IPS-20b (cell line): ENCODE data around the gene OSTN.

Experiments used
- H3K27ac ChIP-seq: one replicate; pipeline ENCODE4 v1.5.1; 2013; ENCODE audit warnings: low read length
- H3K27me3 ChIP-seq: 2 replicates; pipeline ENCODE4 v1.6.1; 2013; ENCODE audit warnings: mild to moderate bottlenecking, low read length, inconsistent platforms; ENCODE audit not compliant: insufficient read depth
- H3K36me3 ChIP-seq: 2 replicates; pipeline ENCODE4 v1.6.1; 2013; ENCODE audit warnings: low read depth, mild to moderate bottlenecking, inconsistent platforms, low read length, moderate library complexity; ENCODE audit not compliant: insufficient read depth
- H3K4me1 ChIP-seq: 2 replicates; pipeline ENCODE4 v1.6.1; 2013; ENCODE audit warnings: mild to moderate bottlenecking, control low read depth, inconsistent platforms, low read length, moderate library complexity; ENCODE audit not compliant: insufficient read depth
- H3K4me3 ChIP-seq: 2 replicates; pipeline ENCODE4 v1.5.1; 2013; ENCODE audit warnings: mild to moderate bottlenecking, low read length, inconsistent platforms
- H3K9ac ChIP-seq: 2 replicates; pipeline ENCODE4 v1.6.1; 2013; ENCODE audit warnings: low read depth, mild to moderate bottlenecking, inconsistent platforms, low read length, moderate library complexity
- H3K9me3 ChIP-seq: 2 replicates; pipeline ENCODE4 v1.6.1; 2013; ENCODE audit warnings: mild to moderate bottlenecking, low read depth, low read length, inconsistent platforms; ENCODE audit not compliant: insufficient read depth

Gene OSTN

GRCh38 chr3:191298846-191299245 is 99.8 kb downstream of the OSTN start:
- Histone ChIP-seq H3K9ac (no peak overlapping the region), H3K36me3 (no peaks in the 10 kb centered on the region), H3K4me1 (peaks cover 6% of the 10 kb centered on the region; the same call in 1 of the 2 replicates), H3K27me3 (no peaks in the 10 kb centered on the region), H3K9me3 (no peaks in the 10 kb centered on the region), H3K27ac (no peak overlapping the region), H3K4me3 (no peak overlapping the region)

DNA sequence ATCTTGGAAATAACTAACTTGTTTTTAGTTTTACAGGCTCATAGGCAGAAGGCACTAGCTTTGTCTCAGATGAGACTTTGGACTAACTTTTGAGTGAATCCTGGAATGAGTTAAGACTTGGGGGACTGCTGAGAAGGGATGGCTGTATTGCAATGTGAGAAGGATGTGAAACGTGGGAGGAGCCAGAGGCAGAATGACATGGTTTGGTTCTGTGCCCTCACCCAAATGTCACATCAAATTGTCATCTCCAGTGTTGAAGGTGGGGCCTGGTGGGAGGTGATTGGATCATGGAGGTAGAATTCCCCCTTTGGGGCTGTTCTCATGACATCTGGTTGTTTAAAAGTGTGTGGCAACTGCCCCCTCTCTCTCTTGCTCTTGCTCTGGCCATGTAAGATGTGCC is 101.4 kb downstream of the OSTN start:
- Histone ChIP-seq H3K4me1 (peaks cover 6% of the 10 kb centered on the region; the same call in 1 of the 2 replicates), H3K9me3 (no peaks in the 10 kb centered on the region), H3K27ac (no peak overlapping the region), H3K36me3 (no peaks in the 10 kb centered on the region), H3K27me3 (no peaks in the 10 kb centered on the region), H3K4me3 (no peak overlapping the region), H3K9ac (no peak overlapping the region)

GRCh38 chr3:191301017-191301416 is 102.0 kb downstream of the OSTN start:
- no peaks in the 10 kb centered on the region for H3K9me3 ChIP-seq
- H3K36me3 ChIP-seq = no peaks in the 10 kb centered on the region
- peaks cover 6% of the 10 kb centered on the region; the same call in 1 of the 2 replicates for H3K4me1 ChIP-seq
- no peak overlapping the region for H3K27ac ChIP-seq
- H3K9ac ChIP-seq = no peak overlapping the region
- no peaks in the 10 kb centered on the region for H3K27me3 ChIP-seq
- no peak overlapping the region for H3K4me3 ChIP-seq

DNA sequence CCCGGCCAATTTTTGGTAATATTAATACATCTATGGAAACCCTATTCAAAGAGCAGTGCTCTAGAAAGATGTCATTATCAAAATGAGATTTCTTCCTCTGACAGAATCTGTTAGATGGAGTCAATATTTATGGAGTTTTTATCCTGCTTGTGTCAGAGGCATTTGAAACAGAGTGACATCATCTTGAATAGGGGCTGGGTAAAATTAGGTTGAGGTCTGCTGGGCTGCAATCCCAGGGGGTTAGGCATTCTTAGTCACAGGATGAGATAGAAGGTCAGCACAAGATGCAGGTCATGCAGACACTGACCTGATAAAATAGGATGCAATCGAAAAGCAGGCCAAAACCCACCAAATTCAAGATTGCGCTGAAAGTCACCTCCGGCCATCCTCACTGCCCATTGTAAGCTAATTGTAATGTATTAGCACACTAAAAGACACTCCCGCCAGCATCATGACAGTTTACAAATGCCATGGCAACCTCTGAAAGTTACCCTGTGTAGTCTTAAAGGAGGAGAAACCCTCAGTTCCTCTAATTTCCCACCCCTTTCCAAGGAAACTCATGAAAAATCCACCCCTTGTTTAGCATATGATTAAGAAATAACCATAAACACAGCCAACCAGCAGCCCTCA is 102.9 kb downstream of the OSTN start:
- H3K4me1 ChIP-seq = peaks cover 6% of the 10 kb centered on the region; the same call in 1 of the 2 replicates
- no peaks in the 10 kb centered on the region for H3K27me3 ChIP-seq
- H3K27ac ChIP-seq = no peak overlapping the region
- H3K36me3 ChIP-seq = no peaks in the 10 kb centered on the region
- no peak overlapping the region; the same call in 1 of the 2 replicates for H3K9ac ChIP-seq
- H3K9me3 ChIP-seq = no peaks in the 10 kb centered on the region
- H3K4me3 ChIP-seq = no peak overlapping the region

- Histone ChIP-seq H3K27me3 (no peaks in the 10 kb centered on the region), H3K9me3 (no peaks in the 10 kb centered on the region), H3K9ac (no peak overlapping the region; the same call in 1 of the 2 replicates), H3K4me3 (no peak overlapping the region), H3K27ac (no peak overlapping the region), H3K4me1 (peaks cover 6% of the 10 kb centered on the region; the same call in 1 of the 2 replicates), H3K36me3 (no peaks in the 10 kb centered on the region)
These were observed 103.4 kb downstream of the OSTN start for GRCh38 chr3:191302451-191302850.

- H3K9ac ChIP-seq = no peak overlapping the region
- no peaks in the 10 kb centered on the region for H3K9me3 ChIP-seq
- no peak overlapping the region for H3K4me3 ChIP-seq
- no peaks in the 10 kb centered on the region for H3K27me3 ChIP-seq
- H3K4me1 ChIP-seq = peaks cover 6% of the 10 kb centered on the region; the same call in 1 of the 2 replicates
- no peak overlapping the region for H3K27ac ChIP-seq
- no peaks in the 10 kb centered on the region for H3K36me3 ChIP-seq
These were observed 104.6 kb downstream of the OSTN start for GRCh38 chr3:191303596-191303995.

DNA sequence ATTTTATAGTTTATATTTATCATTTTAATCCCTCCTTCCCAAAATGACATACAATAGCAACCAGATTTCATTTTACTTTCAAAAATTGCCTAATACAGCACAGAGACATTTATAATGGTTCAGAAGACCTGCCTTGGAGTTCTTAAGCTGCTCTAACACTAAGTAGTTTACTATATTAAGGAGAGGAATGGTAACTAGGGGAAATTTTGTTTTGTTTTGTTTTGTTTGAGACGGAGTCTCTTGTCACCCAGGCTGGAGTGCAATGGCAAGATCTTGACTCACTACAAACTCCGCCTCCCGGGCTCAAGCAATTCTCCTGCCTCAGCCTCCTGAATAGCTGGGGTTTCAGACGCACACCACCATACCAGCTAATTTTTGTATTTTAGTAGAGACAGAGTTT is 107.4 kb downstream of the OSTN start:
- no peak overlapping the region for H3K4me3 ChIP-seq

GRCh38 chr3:191307341-191307740 is 108.3 kb downstream of the OSTN start:
- Histone ChIP-seq H3K9ac (no peak overlapping the region), H3K9me3 (no peaks in the 10 kb centered on the region; the same call in 1 of the 2 replicates), H3K27me3 (no peaks in the 10 kb centered on the region), H3K36me3 (no peaks in the 10 kb centered on the region), H3K27ac (no peak overlapping the region), H3K4me3 (no peak overlapping the region), H3K4me1 (peaks cover 2% of the 10 kb centered on the region; the same call in 1 of the 2 replicates)

More for the DNA sequence above, 107.4 kb downstream of the OSTN start:
- Histone ChIP-seq H3K27me3 (no peaks in the 10 kb centered on the region), H3K27ac (no peak overlapping the region), H3K4me1 (peaks cover 6% of the 10 kb centered on the region; the same call in 1 of the 2 replicates), H3K36me3 (no peaks in the 10 kb centered on the region), H3K9ac (no peak overlapping the region), H3K9me3 (no peaks in the 10 kb centered on the region; the same call in 1 of the 2 replicates)

- no peaks in the 10 kb centered on the region for H3K27me3 ChIP-seq
- H3K36me3 ChIP-seq = no peaks in the 10 kb centered on the region
- H3K4me1 ChIP-seq = no peaks in the 10 kb centered on the region
- H3K9ac ChIP-seq = no peak overlapping the region
- H3K4me3 ChIP-seq = no peak overlapping the region
- no peaks in the 10 kb centered on the region; the same call in 1 of the 2 replicates for H3K9me3 ChIP-seq
- no peak overlapping the region for H3K27ac ChIP-seq
These were observed 114.3 kb downstream of the OSTN start for GRCh38 chr3:191313296-191313695.

GRCh38 chr3:191314109-191314728 is 115.2 kb downstream of the OSTN start:
- Histone ChIP-seq H3K36me3 (no peaks in the 10 kb centered on the region), H3K27ac (no peak overlapping the region), H3K9me3 (no peaks in the 10 kb centered on the region; the same call in 1 of the 2 replicates), H3K27me3 (no peaks in the 10 kb centered on the region), H3K4me3 (no peak overlapping the region), H3K9ac (no peak overlapping the region), H3K4me1 (no peaks in the 10 kb centered on the region)
